ENCODE results near the gene PPP2R2B.

DNA sequence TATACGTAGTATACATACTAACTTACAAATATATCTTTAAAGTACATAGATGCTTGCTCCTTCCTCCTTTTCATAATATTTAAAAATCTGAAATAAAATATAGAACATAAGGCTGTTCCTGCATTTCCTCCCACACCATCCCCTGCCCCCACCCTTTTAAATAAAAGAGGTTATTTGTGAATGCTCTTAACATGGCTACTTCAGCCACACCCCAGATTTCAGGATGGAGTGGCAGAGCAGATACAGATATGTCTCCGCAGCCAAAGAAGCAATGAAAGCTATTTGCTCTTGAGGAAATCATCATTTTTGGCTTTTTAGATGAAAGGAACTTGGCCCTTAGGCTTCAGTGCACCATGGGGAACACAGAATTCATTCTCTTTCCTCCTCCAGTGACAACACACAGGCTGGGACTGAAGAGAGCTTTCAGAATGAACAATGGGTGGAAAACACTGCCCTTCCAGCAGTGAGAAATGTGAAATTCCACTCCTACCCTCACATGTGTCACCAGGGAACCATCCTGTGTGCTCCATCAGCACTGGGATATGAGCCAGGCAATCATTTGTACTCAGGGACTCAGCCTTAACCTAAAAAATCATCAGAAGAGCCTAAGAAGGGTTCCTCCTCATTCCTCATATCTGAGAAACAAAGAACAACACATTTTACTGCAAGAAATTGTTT lies 134.3 kb downstream of the PPP2R2B start:
- no peak for TF ChIP-seq POLR2A (IDR thresholded peaks at IDR 0.05; ENCODE audit: low read depth, low read length)
- TF ChIP-seq RCOR1 (IDR thresholded peaks at IDR 0.05; ENCODE audit: insufficient replicate concordance, low read length): no peak
- TF ChIP-seq SMC3 (IDR thresholded peaks at IDR 0.05; ENCODE audit: low read depth, low read length): no peak
- no peak for TF ChIP-seq FOS (IDR thresholded peaks at IDR 0.05; ENCODE audit: low read depth, low read length)
- TF ChIP-seq, protein P1, sequence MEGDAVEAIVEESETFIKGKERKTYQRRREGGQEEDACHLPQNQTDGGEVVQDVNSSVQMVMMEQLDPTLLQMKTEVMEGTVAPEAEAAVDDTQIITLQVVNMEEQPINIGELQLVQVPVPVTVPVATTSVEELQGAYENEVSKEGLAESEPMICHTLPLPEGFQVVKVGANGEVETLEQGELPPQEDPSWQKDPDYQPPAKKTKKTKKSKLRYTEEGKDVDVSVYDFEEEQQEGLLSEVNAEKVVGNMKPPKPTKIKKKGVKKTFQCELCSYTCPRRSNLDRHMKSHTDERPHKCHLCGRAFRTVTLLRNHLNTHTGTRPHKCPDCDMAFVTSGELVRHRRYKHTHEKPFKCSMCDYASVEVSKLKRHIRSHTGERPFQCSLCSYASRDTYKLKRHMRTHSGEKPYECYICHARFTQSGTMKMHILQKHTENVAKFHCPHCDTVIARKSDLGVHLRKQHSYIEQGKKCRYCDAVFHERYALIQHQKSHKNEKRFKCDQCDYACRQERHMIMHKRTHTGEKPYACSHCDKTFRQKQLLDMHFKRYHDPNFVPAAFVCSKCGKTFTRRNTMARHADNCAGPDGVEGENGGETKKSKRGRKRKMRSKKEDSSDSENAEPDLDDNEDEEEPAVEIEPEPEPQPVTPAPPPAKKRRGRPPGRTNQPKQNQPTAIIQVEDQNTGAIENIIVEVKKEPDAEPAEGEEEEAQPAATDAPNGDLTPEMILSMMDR (conservative IDR thresholded peaks at IDR 0.05; ENCODE audit: low read depth, low read length): no peak
- no peak for TF ChIP-seq BHLHE40 (IDR thresholded peaks at IDR 0.05; ENCODE audit: low read depth, low read length)
- no peak for TF ChIP-seq NFE2L2 (IDR thresholded peaks at IDR 0.05; ENCODE audit: low read depth, low read length)
- no peak for TF ChIP-seq CEBPB (IDR thresholded peaks at IDR 0.05; ENCODE audit: low read depth, low read length)
- TF ChIP-seq MXI1 (IDR thresholded peaks at IDR 0.05; ENCODE audit: borderline replicate concordance, low read depth, low read length): no peak
- TF ChIP-seq RAD21 (IDR thresholded peaks at IDR 0.05; ENCODE audit: low read length): no peak
- TF ChIP-seq MAZ (IDR thresholded peaks at IDR 0.05; ENCODE audit: borderline replicate concordance, low read depth, low read length): no peak
- no peak for TF ChIP-seq CHD1 (IDR thresholded peaks at IDR 0.05; ENCODE audit: low read depth, low read length)
- TF ChIP-seq, protein P2, sequence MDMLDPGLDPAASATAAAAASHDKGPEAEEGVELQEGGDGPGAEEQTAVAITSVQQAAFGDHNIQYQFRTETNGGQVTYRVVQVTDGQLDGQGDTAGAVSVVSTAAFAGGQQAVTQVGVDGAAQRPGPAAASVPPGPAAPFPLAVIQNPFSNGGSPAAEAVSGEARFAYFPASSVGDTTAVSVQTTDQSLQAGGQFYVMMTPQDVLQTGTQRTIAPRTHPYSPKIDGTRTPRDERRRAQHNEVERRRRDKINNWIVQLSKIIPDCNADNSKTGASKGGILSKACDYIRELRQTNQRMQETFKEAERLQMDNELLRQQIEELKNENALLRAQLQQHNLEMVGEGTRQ (IDR thresholded peaks at IDR 0.05; ENCODE audit: low read depth, low read length): no peak
- no peak for TF ChIP-seq MAFK (IDR thresholded peaks at IDR 0.05; ENCODE audit: low read depth, low read length)
